ENCODE results near the gene MINDY2.
"Not testable (repeated sequence)": the region's sequence is repeated elsewhere in the genome, so short reads cannot be mapped to it uniquely, and the experiment has no call there.

Gene MINDY2

DNA sequence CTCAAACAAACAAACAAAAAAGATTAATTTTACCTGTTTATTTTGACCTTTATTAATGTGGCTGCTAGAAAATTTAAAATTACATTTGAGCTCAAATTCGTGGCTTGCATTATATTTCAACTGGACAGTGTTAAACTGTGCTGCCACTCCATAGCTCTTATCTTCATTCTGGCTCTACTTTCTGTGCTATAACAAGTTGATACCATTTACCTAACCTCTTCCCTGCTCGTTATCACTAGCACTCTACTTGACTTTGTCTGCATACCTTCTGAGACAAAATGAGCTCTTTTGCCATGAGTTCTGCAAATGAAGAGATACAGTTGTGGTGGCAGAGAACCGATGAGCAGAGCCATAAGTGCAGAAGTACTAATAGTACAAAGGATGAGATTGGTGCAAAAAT lies 26.4 kb downstream of the MINDY2 start:
- in situ Hi-C loops (cut with MboI; ENCODE audit: low sequenced_read_pairs): no loop called here

DNA sequence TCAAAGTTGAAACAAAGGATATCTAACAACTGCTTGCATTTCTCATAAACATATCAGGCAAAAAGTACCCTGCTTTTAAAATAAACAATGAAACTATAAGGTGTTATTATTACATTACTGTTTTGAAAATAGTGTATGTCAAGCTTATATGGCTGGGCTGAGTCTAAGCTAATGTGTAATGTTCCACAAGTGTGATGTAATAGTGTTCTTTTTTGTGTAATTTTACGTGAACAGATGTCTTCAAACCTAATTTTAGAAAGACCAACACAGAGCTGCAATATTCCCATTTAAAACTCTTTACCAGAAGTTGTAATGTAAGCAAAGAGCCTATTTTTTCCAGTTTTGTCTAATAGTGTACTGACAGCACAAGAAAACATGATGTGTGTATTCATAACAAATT lies 34.0 kb downstream of the MINDY2 start:
- in situ Hi-C loops (cut with MboI; ENCODE audit: low sequenced_read_pairs): no loop called here

DNA sequence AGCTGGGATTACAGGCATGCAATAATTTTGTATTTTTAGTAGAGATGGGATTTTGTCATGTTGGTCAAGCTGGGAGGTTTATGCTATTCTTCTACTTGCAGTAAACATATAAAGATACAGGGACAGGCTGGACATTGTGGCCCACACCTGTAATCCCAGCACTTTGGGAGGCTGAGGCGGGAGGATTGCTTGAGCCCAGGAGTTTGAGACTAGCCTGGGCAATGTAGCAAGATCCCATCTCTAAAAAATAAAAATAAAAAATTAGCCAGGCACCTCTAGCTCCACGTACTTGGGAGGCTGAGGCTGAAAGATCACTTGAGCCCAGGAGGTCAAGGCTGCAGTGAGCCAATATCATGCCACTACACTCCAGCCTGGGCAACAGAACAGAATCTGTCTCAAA lies 52.2 kb downstream of the MINDY2 start:
- in situ Hi-C loops (cut with MboI; ENCODE audit: low sequenced_read_pairs): not testable (repeated sequence)

DNA sequence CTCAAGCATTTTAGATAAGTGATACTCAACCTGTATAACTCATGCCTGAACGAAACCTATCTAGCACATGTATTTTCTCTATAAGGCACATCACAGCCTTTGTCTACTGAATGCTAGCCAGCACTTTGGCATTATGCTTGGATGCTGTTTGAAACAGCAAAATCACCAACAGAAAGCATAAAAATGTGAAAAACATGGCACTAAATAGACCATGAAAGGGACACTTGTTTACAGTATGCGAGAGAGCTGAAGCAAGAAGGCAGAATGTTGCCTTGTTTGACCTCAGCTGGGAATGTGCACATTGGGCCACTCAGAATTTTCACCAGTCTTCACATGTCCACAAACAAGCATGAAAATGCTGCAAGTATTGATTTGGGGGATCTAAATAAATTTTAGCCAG lies 59.5 kb downstream of the MINDY2 start:
- in situ Hi-C loops (cut with MboI; ENCODE audit: low sequenced_read_pairs): no loop called here

DNA sequence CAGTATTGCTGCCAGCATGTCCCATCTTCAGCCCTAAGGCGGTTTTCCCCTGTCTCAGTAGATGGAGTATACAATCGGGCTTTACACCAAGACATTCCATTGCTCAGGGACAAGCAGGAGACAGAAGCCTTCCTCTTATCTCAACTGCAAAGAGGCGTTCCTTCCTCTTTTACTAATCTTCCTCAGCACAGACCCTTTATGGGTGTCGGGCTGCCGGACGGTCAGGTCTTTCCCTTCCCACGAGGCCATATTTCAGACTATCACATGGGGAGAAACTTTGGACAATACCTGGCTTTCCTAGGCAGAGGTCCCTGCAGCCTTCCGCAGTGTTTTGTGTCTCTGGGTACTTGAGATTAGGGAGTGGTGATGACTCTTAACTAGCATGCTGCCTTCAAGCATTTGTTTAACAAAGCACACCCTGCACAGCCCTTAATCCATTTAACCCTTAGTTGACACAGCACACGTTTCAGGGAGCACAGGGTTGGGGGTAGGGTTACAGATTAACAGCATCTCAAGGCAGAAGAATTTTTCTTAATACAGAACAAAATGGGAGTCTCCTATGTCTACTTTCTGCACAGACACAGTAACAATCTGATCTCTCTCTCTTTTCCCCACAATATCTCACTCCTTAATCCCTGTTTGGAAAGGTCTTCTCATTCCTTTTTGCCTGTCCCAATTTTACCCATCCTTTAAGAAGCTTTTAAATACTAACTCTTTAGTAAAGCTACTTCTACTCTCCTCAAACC lies 62.8 kb downstream of the MINDY2 start:
- in situ Hi-C loops (cut with MboI; ENCODE audit: low sequenced_read_pairs): not testable (repeated sequence)

- in situ Hi-C loops (cut with MboI; ENCODE audit: low sequenced_read_pairs): no loop called here
Measured at GRCh38 chr15:58839485-58839884, 68.4 kb downstream of the MINDY2 start.

- in situ Hi-C loops (cut with MboI; ENCODE audit: low sequenced_read_pairs): no loop called here
Measured at GRCh38 chr15:58840048-58840447, 68.9 kb downstream of the MINDY2 start.

DNA sequence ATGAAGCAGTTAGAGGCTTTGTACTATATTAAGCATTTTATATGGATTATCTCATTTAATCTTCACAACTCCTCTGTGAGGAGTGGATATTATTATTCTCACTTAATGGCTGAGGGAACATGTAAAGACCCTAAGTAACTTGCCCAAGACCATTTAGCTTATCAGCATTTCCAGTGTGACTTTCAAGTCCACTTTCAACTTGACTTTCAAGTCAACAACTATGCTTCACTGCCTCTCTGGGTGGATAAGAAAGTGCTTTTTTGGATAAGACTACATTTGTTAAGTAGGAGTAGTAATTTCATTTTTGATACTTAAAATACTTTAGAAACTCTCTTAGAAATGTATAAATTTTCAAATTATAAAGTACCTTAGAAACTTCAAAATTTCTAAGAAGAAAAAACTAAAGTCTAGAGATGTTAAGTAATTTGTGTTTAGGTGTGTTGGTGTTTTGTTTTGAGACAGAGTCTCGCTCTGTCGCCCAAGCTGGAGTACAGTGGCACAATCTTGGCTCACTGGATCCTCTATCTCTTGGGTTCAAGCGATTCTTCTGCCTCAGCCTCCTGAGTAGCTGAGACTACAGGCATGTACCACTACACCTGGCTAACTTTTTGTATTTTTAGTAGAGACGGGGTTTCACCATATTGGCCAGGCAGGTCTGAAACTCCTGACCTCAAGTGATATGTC lies 71.8 kb downstream of the MINDY2 start:
- in situ Hi-C loops (cut with MboI; ENCODE audit: low sequenced_read_pairs): no loop called here

DNA sequence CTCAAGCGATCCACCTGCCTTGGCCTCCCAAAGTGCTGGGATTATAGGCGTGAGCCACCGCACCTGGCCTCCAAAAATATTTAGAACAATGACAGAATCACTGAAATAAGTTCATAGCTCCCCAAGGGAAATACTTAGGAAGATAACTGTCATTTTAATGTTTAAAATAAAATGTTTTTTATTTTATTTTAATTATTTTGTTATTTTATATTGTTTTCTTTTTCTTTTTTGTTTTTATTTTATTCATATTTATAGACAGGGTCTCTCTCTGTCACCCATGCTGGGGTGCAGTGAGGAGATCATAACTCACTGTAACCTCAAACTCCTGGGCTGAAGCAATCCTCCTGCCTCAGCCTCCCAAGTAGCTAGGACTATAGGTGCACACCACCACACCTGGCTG lies 80.1 kb downstream of the MINDY2 start:
- in situ Hi-C loops (cut with MboI; ENCODE audit: low sequenced_read_pairs): not testable (repeated sequence)

GRCh38 chr15:58852347-58852746 lies 81.2 kb downstream of the MINDY2 start:
- in situ Hi-C loops (cut with MboI; ENCODE audit: low sequenced_read_pairs): no loop called here

DNA sequence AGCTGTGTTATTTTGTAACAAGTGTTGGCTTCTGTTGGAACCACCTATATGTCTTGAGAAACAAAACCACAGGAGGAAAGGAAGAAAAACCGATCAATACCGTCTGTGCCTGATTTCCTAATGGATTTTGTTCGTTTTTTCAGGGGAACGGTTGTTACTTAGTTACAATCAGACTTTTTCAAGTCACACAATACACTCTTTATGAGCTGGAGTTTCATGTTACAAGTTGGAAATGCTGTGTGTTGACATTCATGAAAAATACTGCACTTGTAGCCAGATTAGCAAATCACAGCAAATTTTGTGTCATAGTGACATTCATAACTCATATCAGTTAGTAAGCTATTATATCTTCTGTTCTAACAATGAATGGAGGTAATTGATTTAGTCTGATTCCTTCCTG lies 83.5 kb downstream of the MINDY2 start:
- in situ Hi-C loops (cut with MboI; ENCODE audit: low sequenced_read_pairs): no loop called here

DNA sequence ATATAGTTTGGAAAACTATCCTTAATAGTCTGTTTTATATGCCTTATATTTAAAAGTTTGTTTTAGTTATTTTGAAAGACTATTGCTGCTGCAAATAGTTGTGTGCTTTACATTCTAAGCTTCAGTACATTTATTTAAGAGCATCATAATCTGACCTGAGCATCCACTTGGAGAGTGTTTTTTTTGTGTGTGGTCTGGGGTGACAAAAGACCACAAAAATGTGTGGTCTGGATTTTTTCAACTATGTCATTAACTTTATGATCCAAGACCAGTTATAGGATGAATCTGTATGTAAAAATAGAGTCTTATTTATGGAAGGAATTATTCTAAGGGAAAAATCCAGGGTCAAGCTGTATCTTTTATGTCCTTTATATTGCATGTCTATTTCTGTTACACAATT lies 85.0 kb downstream of the MINDY2 start:
- in situ Hi-C loops (cut with MboI; ENCODE audit: low sequenced_read_pairs): no loop called here

DNA sequence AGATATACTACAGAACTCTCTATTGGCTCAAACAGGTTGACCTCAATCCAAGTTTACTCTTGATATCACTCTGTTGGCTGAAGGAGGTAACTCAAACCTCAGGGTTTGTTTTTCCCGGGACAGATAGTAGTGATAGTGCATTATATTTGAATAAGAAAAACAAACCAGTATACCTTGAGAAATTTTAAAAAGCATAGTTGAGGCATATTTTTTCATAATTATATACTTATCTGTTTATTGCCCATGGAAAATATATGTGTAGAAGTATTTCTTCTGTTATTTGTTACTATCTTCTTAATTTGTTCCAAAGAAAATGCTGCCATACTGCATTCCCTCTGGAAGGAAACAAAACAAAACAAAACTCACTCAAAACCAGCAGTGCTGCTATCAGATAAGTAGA lies 85.5 kb downstream of the MINDY2 start:
- in situ Hi-C loops (cut with MboI; ENCODE audit: low sequenced_read_pairs): not testable (repeated sequence)

GRCh38 chr15:58862326-58862725 lies 91.2 kb downstream of the MINDY2 start:
- in situ Hi-C loops (cut with MboI; ENCODE audit: low sequenced_read_pairs): no loop called here

DNA sequence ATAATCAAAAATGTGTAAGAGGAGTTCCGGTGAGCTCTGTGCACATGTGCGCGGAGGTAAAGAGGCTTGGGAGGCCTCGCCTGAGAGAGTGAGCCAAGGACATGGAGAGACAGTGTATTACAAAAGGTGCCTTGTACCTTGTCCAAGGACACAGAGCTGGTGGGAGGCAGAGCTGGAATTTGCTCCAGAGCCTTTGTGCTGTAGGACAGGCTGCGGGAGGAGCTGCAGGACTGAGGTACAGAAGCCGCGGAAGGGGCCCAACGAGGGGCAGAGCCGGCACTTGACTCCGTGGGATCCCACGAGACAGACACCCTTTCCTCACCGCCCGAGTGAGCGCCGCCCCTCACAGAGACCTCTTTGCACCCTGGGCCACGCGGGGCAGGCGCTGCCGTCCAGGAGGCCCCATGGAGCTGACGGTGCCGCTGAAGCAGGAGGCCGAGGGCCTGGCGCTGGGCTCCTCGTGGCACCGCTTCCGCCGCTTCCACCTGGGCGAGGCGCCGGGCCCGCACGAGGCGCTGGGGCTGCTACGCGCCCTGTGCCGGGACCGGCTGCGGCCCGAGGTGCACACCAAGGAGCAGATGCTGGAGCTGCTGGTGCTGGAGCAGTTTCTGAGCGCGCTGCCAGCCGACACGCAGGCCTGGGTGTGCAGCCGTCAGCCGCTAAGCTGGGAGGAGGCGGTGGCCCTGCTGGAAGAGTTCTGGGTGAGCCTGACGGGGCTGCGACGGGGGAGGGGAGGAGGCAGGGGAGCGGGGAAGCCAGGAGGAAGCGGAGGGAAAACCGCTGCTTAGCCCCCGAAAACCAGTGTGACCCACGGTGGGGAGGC lies 93.7 kb downstream of the MINDY2 start:
- in situ Hi-C loops (cut with MboI; ENCODE audit: low sequenced_read_pairs): no loop called here

DNA sequence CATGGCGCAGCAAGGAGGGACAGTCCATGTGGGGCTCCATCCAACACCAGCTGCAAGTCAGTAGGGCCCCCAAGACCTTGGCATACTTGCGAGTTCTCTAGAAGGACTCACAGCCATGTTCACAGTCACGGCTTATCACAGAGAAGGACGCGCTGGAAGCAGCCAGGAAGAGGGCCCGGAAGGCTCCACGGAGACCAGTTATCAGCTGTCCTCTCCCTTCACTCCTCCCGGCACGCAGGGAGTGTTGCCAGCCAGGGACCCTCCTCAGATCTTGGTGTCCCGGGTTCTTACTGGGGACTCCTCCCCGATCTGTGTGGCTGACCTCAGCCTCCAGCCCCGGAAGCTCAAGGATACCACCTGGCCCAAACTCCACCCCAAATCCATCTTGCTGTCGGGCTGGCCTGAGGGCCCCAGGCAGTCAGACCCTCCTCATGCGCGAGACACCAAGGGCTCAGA lies 94.4 kb downstream of the MINDY2 start:
- in situ Hi-C loops (cut with MboI; ENCODE audit: low sequenced_read_pairs): no loop called here

DNA sequence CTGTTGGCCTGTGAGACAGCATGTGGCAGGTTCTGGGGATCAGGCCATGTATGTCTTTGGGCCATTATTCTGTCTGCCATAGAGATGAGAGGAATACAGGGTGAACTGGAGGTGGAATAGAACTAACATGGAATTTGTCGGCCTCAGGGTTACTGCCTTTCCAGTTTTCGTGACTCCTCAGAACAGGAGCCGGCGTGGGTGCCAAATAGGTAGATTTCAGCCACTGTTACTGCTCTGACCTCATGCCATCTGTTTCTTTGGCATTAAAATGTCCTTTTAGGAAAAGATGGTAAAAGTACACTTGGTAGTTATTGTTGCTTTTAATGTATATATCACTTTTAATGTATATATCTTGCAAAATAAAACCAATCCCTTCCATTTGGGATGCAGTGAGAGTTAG lies 96.8 kb downstream of the MINDY2 start:
- in situ Hi-C loops (cut with MboI; ENCODE audit: low sequenced_read_pairs): no loop called here

GRCh38 chr15:58870451-58870850 lies 99.3 kb downstream of the MINDY2 start:
- in situ Hi-C loops (cut with MboI; ENCODE audit: low sequenced_read_pairs): no loop called here

DNA sequence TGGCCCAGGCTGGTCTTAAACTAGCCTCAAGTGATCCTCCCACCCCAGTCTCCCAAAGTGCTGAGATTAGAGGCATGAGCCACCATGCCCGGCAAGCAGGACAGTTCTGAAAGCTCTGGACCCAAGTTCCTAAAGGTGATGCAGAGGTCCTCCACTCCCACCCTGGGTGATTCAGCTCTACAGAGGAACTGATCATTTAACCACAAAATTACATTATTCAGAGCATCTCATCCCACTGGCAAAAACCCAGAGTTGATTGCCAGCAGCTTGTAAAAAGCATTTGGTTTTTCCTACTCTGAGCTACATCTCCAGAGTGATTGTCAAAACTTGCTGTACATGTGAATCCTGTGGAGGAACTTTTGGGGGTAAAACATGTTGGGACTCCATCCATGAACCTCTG lies 102.2 kb downstream of the MINDY2 start:
- in situ Hi-C loops (cut with MboI; ENCODE audit: low sequenced_read_pairs): no loop called here

- in situ Hi-C loops (cut with MboI; ENCODE audit: low sequenced_read_pairs): no loop called here
Measured at GRCh38 chr15:58875343-58875742, 104.2 kb downstream of the MINDY2 start.

DNA sequence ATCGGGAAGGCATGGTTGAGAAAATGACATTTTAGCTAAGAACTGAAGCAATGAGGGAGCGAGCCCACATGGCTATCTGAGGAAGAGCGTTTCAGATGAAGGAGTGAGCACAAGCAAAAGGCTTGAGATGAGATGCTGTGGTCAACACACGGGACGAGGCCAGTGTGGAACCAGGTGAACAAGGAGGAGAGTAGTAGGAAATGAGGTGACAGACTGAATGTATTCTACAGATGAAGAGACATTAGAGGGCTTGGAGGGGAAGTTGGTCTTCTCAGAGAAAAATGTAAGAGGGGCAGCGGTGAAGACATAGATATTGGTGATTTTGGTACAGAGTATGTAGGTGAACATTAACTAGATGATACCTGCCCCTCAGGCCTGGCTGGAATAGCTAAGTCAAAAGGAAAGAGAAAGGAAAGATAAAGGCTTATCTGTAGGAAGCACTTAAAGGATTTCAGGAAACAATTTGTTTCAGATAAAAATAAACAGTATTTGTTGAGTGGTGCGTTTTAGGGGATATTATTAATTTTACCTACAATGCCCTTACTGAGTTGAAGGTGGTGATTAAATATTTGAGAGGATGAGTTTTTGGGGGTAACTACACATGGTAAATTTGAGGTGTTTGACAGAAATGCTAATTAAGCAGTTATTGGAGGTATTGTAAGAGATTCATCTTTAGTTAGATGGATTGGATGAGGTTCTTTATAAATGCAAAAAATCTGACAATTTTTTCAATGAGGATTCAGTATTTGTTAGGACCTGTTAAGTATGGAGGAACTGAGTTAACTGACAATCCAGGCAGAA lies 105.4 kb downstream of the MINDY2 start:
- in situ Hi-C loops (cut with MboI; ENCODE audit: low sequenced_read_pairs): no loop called here
